Measurements from ENCODE around the gene PARP16. TPM values are rescaled to one million over a fixed set of nuclear protein-coding genes. Genes with fewer than 3 reads are reported as not detected.

The PARP16 gene
- total and polyA plus RNA-seq, 2 donors (not counting 1 experiment from before 2014, with no cell fraction given) = 3.6 to 4.9 TPM

- H3K79me2 ChIP-seq (ENCODE audit: control insufficient read depth, insufficient read depth, low read length) = no peaks in the 10 kb centered on the region
- no peaks in the 10 kb centered on the region for H3K4me1 ChIP-seq (ENCODE audit: control insufficient read depth, extremely low read depth, insufficient read depth, low read length)
- no peak overlapping the region for H3K27ac ChIP-seq (ENCODE audit: insufficient read depth, low read length)
- no peak overlapping the region for H3K9ac ChIP-seq (ENCODE audit: insufficient read depth, low read length)
- no peaks in the 10 kb centered on the region for H4K20me1 ChIP-seq (ENCODE audit: control insufficient read depth, extremely low read depth, insufficient read depth, low read length)
- no peak overlapping the region for H2AFZ ChIP-seq (ENCODE audit: low read length)
- H3K36me3 ChIP-seq (ENCODE audit: control insufficient read depth, insufficient read depth, low read length) = no peaks in the 10 kb centered on the region
- peaks cover 10% of the 10 kb centered on the region for H3K27me3 ChIP-seq (ENCODE audit: control insufficient read depth, insufficient read depth, low read length)
- TF ChIP-seq, protein P1, sequence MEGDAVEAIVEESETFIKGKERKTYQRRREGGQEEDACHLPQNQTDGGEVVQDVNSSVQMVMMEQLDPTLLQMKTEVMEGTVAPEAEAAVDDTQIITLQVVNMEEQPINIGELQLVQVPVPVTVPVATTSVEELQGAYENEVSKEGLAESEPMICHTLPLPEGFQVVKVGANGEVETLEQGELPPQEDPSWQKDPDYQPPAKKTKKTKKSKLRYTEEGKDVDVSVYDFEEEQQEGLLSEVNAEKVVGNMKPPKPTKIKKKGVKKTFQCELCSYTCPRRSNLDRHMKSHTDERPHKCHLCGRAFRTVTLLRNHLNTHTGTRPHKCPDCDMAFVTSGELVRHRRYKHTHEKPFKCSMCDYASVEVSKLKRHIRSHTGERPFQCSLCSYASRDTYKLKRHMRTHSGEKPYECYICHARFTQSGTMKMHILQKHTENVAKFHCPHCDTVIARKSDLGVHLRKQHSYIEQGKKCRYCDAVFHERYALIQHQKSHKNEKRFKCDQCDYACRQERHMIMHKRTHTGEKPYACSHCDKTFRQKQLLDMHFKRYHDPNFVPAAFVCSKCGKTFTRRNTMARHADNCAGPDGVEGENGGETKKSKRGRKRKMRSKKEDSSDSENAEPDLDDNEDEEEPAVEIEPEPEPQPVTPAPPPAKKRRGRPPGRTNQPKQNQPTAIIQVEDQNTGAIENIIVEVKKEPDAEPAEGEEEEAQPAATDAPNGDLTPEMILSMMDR (conservative IDR thresholded peaks at IDR 0.05 in 1 of 2, IDR thresholded peaks at IDR 0.05 in 1 of 2; ENCODE audit: low read depth in 1 of 2, low read length in 2 of 2) = peak; percentile 11 to 37
- no peak for TF ChIP-seq EZH2 (IDR thresholded peaks at IDR 0.05; ENCODE audit: low read length, missing control alignments)
- no peak overlapping the region for H3K4me2 ChIP-seq (ENCODE audit: extremely low read depth, insufficient read depth, low read length)
- no peaks in the 10 kb centered on the region for H3K9me3 ChIP-seq (ENCODE audit: control insufficient read depth, insufficient read depth, low read depth, low read length)
- no peak for DNase-seq (ENCODE audit: low read depth in 2 of 2)
- H3K4me3 ChIP-seq (replicated peaks in 1 of 4; ENCODE audit: control extremely low read depth in 1 of 4, insufficient read depth in 1 of 4, low read depth in 3 of 4, low read length in 4 of 4) = no peak overlapping the region
Observed at GRCh38 chr15:65212097-65212496, 74.6 kb downstream of the PARP16 start.

- TF ChIP-seq, protein P1 (conservative IDR thresholded peaks at IDR 0.05 in 1 of 2, IDR thresholded peaks at IDR 0.05 in 1 of 2; ENCODE audit: low read depth in 1 of 2, low read length in 2 of 2) = no peak
- TF ChIP-seq EZH2 (IDR thresholded peaks at IDR 0.05; ENCODE audit: low read length, missing control alignments) = no peak
- Histone ChIP-seq H3K79me2 (ENCODE audit: control insufficient read depth, insufficient read depth, low read length) (no peaks in the 10 kb centered on the region), H3K4me2 (ENCODE audit: extremely low read depth, insufficient read depth, low read length) (no peak overlapping the region), H3K27me3 (ENCODE audit: control insufficient read depth, insufficient read depth, low read length) (peaks cover 10% of the 10 kb centered on the region), H3K9me3 (ENCODE audit: control insufficient read depth, insufficient read depth, low read depth, low read length) (no peaks in the 10 kb centered on the region), H4K20me1 (ENCODE audit: control insufficient read depth, extremely low read depth, insufficient read depth, low read length) (no peaks in the 10 kb centered on the region), H3K9ac (ENCODE audit: insufficient read depth, low read length) (no peak overlapping the region), H3K36me3 (ENCODE audit: control insufficient read depth, insufficient read depth, low read length) (no peaks in the 10 kb centered on the region), H3K4me1 (ENCODE audit: control insufficient read depth, extremely low read depth, insufficient read depth, low read length) (no peaks in the 10 kb centered on the region), H3K27ac (ENCODE audit: insufficient read depth, low read length) (no peak overlapping the region), H3K4me3 (replicated peaks in 1 of 4; ENCODE audit: control extremely low read depth in 1 of 4, insufficient read depth in 1 of 4, low read depth in 3 of 4, low read length in 4 of 4) (no peak overlapping the region), H2AFZ (ENCODE audit: low read length) (no peak overlapping the region)
- DNase-seq (ENCODE audit: low read depth in 2 of 2) = peak; percentile 33 to 67
Observed at GRCh38 chr15:65211482-65211982, 75.2 kb downstream of the PARP16 start.

GRCh38 chr15:65210770-65211481, 75.8 kb downstream of the PARP16 start, which contains the start of gene CILP:
Gene CILP (minus strand): TSS chr15:65211473. CDS start chr15:65209755, 1,718 bp downstream.
- H3K27ac ChIP-seq (ENCODE audit: insufficient read depth, low read length) = no peak within 1 kb of the TSS
- no peaks in the 10 kb centered on the region for H3K9me3 ChIP-seq (ENCODE audit: control insufficient read depth, insufficient read depth, low read depth, low read length)
- no peak for DNase-seq (ENCODE audit: low read depth in 2 of 2)
- peaks cover 10% of the 10 kb centered on the region for H3K27me3 ChIP-seq (ENCODE audit: control insufficient read depth, insufficient read depth, low read length)
- H3K4me1 ChIP-seq (ENCODE audit: control insufficient read depth, extremely low read depth, insufficient read depth, low read length) = no peaks in the 10 kb centered on the region
- no peaks in the 10 kb centered on the region for H3K79me2 ChIP-seq (ENCODE audit: control insufficient read depth, insufficient read depth, low read length)
- H4K20me1 ChIP-seq (ENCODE audit: control insufficient read depth, extremely low read depth, insufficient read depth, low read length) = no peaks in the 10 kb centered on the region
- no peak for TF ChIP-seq EZH2 (IDR thresholded peaks at IDR 0.05; ENCODE audit: low read length, missing control alignments)
- TF ChIP-seq, protein P1 (conservative IDR thresholded peaks at IDR 0.05 in 1 of 2, IDR thresholded peaks at IDR 0.05 in 1 of 2; ENCODE audit: low read depth in 1 of 2, low read length in 2 of 2) = no peak
- no peaks in the 10 kb centered on the region for H3K36me3 ChIP-seq (ENCODE audit: control insufficient read depth, insufficient read depth, low read length)
- no peak within 1 kb of the TSS for H3K4me2 ChIP-seq (ENCODE audit: extremely low read depth, insufficient read depth, low read length)
- H3K4me3 ChIP-seq (replicated peaks in 1 of 4; ENCODE audit: control extremely low read depth in 1 of 4, insufficient read depth in 1 of 4, low read depth in 3 of 4, low read length in 4 of 4) = no peak within 1 kb of the TSS
- no peak within 1 kb of the TSS for H3K9ac ChIP-seq (ENCODE audit: insufficient read depth, low read length)
- H2AFZ ChIP-seq (ENCODE audit: low read length) = no peak within 1 kb of the TSS

All from fibroblast of lung (primary cell).